ENCODE results near the gene FAM234B. TPM values are rescaled to one million over a fixed set of nuclear protein-coding genes. Genes with fewer than 3 reads are reported as not detected.

FAM234B gene
- total RNA-seq, 1 experiment from 2014 or later = 20.8 TPM

DNA sequence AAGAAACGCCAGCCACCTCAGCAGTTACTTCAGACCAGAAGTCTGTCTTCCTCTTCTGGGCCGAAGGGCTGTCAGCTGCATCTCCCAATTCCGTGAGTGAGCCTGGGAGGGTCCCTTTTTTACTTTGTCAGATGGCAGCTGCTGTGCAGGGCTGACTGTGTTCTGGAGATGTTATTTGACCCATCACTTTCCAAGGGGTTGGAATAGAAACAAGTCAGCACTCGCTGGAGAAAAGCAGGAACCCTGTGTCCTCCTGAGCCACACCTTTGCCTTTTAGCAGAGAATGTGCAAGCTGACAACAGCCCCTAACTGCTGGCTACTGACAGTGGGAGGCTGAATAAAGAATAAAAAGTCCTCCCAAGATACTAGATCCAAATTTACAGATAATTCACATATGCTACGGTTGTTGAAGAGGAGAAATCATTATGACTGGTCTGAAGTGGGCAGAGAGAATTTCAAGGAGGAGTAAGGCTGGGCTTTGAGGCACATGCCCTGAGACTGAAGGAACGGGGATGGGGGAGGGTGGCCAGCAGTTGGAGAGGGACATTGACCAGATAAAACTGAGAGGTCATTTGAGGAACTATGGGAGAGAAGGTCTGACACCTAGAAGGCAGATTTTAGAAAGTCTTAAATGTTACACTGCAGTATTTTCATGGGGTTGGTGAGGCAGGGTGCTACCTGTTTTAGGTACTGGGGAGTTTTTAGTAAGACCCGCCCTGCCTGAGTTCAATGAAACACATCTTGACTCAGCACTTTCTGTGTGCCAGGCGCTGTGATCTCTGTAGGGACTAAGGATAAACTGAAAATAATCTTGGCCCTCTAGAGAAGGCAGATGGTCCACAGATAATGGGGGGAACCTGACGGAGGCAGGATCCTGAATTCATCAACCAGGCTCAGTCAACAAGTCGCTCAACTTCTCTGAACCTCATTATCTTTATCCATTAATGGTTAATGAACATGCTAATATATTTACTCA is 27.4 kb downstream of the FAM234B start:
- no peak overlapping the region for H3K14ac ChIP-seq (ENCODE audit: insufficient read depth, low read length)
- TF ChIP-seq, protein P1, sequence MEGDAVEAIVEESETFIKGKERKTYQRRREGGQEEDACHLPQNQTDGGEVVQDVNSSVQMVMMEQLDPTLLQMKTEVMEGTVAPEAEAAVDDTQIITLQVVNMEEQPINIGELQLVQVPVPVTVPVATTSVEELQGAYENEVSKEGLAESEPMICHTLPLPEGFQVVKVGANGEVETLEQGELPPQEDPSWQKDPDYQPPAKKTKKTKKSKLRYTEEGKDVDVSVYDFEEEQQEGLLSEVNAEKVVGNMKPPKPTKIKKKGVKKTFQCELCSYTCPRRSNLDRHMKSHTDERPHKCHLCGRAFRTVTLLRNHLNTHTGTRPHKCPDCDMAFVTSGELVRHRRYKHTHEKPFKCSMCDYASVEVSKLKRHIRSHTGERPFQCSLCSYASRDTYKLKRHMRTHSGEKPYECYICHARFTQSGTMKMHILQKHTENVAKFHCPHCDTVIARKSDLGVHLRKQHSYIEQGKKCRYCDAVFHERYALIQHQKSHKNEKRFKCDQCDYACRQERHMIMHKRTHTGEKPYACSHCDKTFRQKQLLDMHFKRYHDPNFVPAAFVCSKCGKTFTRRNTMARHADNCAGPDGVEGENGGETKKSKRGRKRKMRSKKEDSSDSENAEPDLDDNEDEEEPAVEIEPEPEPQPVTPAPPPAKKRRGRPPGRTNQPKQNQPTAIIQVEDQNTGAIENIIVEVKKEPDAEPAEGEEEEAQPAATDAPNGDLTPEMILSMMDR (conservative IDR thresholded peaks at IDR 0.05) = no peak
- H2AFZ ChIP-seq (ENCODE audit: low read length) = no peak overlapping the region

More for the DNA sequence above, 27.4 kb downstream of the FAM234B start:
- Histone ChIP-seq H3K18ac (ENCODE audit: insufficient read length, low read depth, low read length) (no peak overlapping the region), H3K27ac (ENCODE audit: insufficient read length, low read depth, low read length) (no peak overlapping the region), H3K9ac (ENCODE audit: extremely low read depth, insufficient read length, low read length) (no peak overlapping the region), H3K4me1 (ENCODE audit: insufficient read depth, low read length) (no peaks in the 10 kb centered on the region; the same call in 1 of the 2 replicates), H3K4ac (ENCODE audit: low read depth, low read length) (no peak overlapping the region), H2BK15ac (ENCODE audit: low read depth, low read length) (no peak overlapping the region), H2AK5ac (ENCODE audit: insufficient read length, low read length) (no peak overlapping the region), H4K5ac (ENCODE audit: insufficient read length, low read depth, low read length) (no peak overlapping the region), H2BK20ac (ENCODE audit: low read depth, low read length, poor library complexity, severe bottlenecking) (no peak overlapping the region), H2BK120ac (ENCODE audit: low read depth, low read length, poor library complexity, severe bottlenecking) (no peak overlapping the region), H3K79me1 (ENCODE audit: insufficient read depth, low read depth, low read length, poor library complexity, severe bottlenecking) (no peaks in the 10 kb centered on the region), H3T11ph (ENCODE audit: low read length) (no peak overlapping the region), H3K9me3 (ENCODE audit: control insufficient read depth, low read depth, low read length) (no peaks in the 10 kb centered on the region), H3K23ac (ENCODE audit: insufficient read length, low read depth, low read length) (no peak overlapping the region), H4K20me1 (ENCODE audit: control insufficient read depth, insufficient read depth, insufficient read length) (no peaks in the 10 kb centered on the region), H4K91ac (ENCODE audit: insufficient read length, low read depth, low read length) (no peak overlapping the region), H3K56ac (ENCODE audit: insufficient read length, low read depth, low read length) (no peak overlapping the region), H2BK5ac (ENCODE audit: insufficient read length, low read length) (no peak overlapping the region), H3K23me2 (ENCODE audit: insufficient read length, low read depth, low read length, poor library complexity, severe bottlenecking) (no peaks in the 10 kb centered on the region), H3K27me3 (ENCODE audit: insufficient read depth, low read length) (no peaks in the 10 kb centered on the region), H3K4me2 (ENCODE audit: insufficient read depth, insufficient read length, low read length) (no peak overlapping the region), H2BK12ac (ENCODE audit: insufficient read length, low read depth, low read length) (no peak overlapping the region), H3K79me2 (ENCODE audit: insufficient read depth, low read length) (0 out of 2 replicates have a peak, but pooled peaks cover 2% of the 10 kb centered on the region), H4K8ac (replicated peaks; ENCODE audit: insufficient read length, low read depth, low read length) (no peak overlapping the region)
- H3K4me3 Mint-ChIP-seq = no peak overlapping the region
- no peaks in the 10 kb centered on the region for H3K9me3 Mint-ChIP-seq
- peaks cover 23 to 67% (median 62%) of the 10 kb centered on the region in 3 experiments; a peak in 6 of 7 replicates for H3K36me3 Mint-ChIP-seq (ENCODE audit: insufficient read depth in 1 of 3, low read depth in 3 of 3)
- no peak for DNase-seq
- no peaks in the 10 kb centered on the region for H3K27me3 Mint-ChIP-seq (ENCODE audit: low read depth)
- WGBS (ENCODE audit: extremely low coverage, insufficient read length, low lambda C conversion rate) = no CpG with 5 or more reads among the region's 10 CpGs
- H3K27ac Mint-ChIP-seq = peak overlapping the region in 2 of 3 experiments; percentile 56 to 91; a peak in 5 of 7 replicates
- H3K4me1 Mint-ChIP-seq = peaks cover 6 to 9% of the 10 kb centered on the region in 2 experiments
